Measurements from ENCODE around the gene CDH13.

CDH13 gene

DNA sequence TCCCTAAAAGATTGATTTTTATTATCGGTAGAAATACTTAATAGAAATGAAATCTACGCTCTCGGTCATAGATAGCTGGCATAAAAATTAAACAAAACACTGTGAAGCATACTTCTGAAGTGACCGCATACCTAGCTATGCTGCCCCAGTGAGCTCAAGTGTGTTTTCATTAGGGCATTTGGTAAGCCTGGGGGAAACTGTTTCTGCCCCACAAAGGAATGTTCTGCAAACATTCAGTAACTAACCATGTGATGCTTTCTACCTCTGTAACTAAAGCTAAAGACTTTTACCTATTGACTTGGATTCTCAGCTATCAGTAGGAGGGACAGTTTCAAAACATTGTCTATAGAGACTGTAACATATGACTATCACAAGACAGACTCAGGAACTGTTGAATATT, 1087.5 kb downstream of the CDH13 start:
- DNase-seq, result no peak

DNA sequence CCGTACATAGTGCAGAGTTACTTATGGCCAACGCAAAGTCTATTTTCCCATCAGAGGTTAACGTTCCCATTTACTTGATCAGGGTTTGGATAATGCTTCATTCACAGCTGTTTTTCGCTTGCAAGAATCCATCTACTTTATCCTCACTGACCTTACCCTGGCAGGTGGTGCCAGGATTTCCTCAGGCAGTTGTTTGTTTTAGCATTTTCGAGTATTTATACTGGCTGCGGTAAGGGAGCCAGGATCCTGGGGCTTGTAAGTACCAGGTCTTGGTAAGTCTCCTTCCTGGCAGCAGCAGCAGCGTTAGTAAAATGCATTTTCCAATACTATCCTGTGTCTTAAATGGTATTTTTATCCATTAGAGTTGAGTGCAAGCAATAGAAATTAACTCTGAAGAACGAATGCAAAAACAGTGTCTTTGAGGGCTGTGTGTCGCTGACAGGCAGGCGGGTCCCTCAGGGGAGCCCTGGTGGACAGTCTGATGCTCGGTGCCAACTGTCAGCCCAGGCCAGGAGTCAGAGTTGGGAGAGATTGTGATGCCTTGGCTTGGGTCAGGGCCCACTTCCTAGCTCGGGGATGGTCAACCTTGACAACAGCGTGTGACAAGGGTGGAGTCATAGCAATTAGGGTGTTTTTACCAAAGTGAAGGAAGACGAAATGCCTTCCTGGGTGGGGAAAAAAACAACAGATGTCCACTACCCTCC, 1088.6 kb downstream of the CDH13 start:
- DNase-seq, result no peak

DNA sequence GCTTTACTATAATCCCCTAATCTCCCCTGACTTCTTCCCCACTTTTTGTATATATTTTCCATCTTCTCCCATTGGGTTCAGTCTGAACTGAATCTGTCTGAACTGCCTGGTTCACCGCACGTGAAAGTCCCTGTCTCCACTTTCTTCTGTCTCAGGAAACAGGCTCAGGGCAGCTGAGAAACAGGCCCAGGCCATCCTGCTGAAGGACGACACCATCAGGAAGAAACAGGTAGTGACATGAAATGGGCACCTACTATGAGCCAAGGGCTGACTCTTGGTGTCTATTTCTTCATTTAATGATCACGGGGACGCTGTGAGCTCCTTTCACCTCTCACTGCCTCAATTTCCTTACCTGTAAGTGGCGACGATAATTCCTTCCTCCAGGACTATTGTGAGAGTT, 1090.5 kb downstream of the CDH13 start:
- no peak for DNase-seq

DNA sequence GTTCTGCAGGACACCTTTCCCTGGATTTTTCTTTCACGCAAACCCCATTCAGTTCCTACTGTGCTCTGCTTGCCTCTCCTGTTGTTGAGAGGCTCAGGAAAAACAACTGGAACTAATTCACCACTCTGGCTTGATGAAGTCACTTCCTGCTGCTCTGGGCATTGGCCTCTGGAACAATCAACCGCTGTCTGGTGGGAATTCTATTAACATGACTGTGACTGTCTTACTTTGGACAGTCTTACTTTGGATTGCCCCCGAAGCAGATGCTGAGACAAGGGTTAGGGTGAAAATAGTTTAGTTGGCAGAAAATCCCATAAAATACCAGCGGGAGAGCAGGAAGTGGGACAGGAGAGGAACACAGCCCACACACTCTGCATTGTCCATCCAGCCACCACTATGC, 1091.0 kb downstream of the CDH13 start:
- no peak for DNase-seq

DNA sequence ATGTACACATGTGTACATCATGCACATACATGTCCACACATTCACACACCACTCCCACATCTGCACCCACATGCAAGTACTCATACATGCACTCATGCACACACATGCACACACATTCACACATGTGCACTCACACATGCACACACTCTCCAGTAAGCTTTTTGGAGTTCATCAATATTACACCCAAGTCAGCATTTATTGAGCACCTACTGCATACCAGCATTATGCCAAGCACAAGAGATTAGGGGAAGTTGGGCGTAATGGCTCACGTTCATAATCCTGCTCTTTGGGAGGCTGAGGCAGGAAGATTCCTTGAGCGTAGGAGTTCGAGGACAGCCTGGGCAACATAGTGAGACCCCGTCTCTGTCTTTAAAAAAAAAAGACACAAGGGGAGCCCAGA, 1093.4 kb downstream of the CDH13 start:
- DNase-seq, result no peak

DNA sequence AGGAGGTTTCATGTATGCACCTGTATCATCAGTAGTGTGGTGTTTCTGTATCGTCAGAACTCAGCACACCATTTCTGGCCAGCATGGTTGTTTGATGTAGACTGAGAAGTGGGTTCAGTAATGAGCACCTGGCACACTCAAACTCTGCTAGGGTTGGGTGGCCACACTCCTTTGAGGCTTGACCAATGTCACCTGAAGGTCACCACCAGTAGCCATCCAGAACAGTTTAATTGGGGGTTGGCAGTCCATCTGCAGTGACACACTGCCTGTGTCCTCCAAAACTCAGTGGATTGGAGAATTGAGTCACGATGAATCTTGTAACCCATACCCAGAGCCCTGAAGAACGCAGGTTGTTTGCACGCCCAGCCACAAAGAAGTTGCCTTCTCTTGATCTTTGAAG, 1094.2 kb downstream of the CDH13 start:
- no peak for DNase-seq

DNA sequence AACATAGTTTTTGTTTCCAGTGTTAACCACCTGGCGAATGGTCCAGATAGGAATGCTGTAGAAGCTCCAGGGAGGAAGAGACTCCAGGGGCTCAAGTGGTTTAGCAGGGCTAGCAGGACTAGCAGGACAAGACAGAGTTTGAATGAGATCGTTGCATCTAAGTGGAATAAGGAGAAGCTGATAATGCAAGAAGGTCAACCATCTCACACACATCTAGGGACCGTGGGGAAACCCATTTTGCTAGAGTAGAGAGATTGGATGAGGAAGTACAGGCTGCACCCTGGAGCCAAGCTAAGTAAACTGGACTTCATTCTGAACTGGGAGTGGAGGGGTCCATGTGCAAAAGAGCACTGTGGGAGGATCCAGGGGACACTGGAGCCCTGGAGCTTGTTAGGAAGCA, 1094.9 kb downstream of the CDH13 start:
- no peak for DNase-seq

DNA sequence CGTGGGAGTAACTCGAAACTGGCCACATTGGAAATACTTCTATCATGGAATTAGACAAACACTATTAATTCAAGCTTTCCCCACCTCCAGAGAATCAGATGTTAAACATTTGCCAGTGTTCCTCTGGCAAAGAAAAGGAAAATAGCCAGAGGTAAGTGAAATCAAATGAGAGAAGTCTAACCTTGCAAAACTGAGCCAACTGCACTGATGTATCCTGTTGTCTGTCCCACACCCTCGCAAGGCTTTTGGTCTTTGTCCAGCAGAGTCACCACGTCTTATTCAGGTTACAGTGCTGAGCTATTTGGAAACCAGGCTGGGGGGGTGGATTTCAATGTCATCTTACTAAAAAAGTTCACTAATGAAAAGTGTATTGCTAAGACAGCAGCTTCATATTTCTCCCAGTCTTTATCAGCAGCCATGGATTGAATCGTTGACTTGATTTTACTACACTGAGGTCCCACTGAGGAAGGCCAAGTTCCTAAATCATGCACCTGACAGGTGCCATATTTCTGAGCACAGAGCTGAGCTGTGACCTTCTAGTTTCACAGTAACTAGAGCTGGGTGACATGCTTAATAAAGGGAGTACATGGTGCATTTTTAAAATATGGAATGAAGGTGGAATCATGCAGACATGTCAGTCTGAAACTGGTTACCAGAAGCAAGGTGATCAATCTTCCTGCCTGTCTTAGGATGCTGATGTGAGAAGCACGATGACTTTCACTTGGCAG, 1095.9 kb downstream of the CDH13 start:
- DNase-seq, result no peak

DNA sequence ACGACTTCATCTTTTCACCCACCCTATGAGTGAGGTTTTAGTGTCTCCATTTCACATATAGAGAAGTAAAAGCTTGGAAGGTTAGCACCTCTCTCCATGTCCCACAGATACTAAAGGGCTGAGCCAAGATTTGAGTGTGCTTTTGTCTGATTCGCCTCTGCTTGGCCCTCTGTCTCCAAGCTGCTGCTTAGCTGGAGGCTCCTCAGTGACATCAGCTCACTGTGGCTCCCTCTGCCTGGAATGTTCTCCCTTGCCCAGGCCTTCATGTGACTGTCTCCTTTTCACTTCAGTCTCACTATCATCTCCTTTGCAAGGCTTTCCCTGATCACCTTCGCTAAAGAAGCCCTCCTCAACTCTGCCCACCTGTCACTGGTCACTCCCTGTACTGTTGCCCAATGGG, 1096.5 kb downstream of the CDH13 start:
- no peak for DNase-seq

DNA sequence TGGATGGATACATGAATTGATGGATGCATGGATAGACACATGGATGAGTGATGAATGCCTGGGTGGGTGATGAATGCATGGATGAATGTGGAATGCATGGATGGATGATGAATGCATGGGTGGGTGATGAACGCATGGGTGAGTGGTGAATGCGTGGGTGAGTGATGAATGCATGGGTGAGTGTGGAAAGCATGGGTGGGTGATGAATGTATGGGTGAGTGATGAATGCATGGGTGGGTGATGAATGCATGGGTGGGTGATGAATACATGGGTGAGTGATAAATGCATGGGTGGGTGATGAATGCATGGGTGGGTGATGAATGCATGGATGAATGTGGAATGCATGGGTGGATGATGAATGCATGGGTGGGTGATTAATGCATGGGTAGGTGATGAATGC, 1097.1 kb downstream of the CDH13 start:
- DNase-seq, result no peak

GRCh38 chr16:83724585-83724984, 1097.8 kb downstream of the CDH13 start:
- no peak for DNase-seq

DNA sequence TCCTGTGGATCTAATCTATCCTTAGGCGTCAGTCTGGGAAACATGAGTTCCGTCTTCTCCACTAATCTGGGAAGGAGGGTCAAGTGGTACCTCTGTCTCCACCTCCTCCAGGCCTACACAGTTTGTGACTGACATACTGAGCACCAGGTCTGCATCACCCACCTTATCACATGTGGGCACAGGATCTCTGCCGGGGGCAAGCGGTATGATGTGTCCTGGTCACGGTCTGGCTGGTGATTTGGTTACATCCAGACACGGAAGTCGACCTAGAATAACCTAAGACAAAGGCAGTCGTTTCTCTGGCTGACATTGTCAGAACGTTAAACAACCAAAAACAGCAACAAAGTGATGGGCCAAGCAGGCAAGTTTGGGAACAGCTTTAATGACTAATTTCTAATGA, 1098.5 kb downstream of the CDH13 start:
- no peak for DNase-seq

- DNase-seq, result no peak
Observed at GRCh38 chr16:83727018-83727417, 1100.2 kb downstream of the CDH13 start.

- DNase-seq, result no peak
Observed at GRCh38 chr16:83727751-83728352, 1101.1 kb downstream of the CDH13 start.

DNA sequence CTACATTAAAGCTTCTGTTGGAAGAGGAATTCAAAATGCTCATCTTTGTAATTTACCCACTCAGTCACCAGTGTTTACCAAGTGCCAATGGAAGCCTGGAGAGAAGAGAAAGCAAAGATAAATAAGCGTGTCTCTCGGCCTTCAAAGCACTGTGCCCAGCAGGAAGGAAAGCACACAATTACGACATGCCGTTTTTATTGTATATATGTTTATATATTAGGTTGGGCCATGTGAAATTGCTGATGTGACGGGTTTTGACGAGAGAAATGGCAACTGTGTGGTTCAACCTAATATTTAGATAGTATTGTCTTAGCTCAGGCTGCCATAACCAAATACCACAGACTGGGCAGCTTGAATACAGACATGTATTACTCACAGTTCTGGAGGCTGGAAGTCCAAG, 1101.7 kb downstream of the CDH13 start:
- no peak for DNase-seq

DNA sequence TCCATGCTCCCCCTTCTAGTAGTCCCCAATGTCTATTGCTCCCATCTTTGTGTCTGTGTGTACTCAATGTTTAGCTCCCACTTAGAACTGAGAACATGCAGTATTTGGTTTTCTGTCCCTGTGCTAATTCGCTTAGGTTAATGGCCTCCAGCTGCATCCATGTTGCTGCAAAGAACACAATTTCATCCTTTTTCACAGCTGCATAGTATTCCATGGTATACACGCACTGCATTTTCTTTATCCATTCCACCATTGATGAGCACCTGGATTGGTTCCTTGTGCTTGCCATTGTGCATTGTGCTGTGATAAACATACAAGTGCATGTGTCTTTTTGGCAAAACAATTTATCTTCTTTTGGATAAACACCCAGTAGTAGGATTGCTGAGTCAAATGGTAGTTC, 1104.0 kb downstream of the CDH13 start:
- no peak for DNase-seq

- no peak for DNase-seq
Observed at GRCh38 chr16:83732536-83732935, 1105.8 kb downstream of the CDH13 start.

DNA sequence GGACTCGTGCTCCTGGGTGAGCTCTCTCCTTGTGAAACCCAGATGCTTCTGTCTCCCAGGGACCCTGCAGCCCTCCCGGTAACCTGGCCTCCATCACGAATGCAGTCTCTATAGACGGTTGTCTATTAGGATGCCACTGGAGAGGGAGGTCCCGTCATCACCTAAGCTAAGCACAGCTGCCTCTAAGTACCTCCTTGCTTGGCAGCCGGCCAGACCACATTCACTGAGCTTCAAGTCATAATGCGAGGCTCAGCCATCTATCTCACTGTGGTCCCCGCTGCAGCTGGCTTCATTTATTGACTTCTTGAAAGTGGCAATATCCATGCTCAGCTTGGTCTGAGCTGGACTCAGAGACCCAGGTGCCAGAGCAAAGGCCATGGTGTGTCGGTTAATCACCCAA, 1106.5 kb downstream of the CDH13 start:
- no peak for DNase-seq

GRCh38 chr16:83734136-83734535, 1107.4 kb downstream of the CDH13 start:
- no peak for DNase-seq

- DNase-seq, result no peak
Observed at GRCh38 chr16:83737729-83738354, 1111.1 kb downstream of the CDH13 start.

DNA sequence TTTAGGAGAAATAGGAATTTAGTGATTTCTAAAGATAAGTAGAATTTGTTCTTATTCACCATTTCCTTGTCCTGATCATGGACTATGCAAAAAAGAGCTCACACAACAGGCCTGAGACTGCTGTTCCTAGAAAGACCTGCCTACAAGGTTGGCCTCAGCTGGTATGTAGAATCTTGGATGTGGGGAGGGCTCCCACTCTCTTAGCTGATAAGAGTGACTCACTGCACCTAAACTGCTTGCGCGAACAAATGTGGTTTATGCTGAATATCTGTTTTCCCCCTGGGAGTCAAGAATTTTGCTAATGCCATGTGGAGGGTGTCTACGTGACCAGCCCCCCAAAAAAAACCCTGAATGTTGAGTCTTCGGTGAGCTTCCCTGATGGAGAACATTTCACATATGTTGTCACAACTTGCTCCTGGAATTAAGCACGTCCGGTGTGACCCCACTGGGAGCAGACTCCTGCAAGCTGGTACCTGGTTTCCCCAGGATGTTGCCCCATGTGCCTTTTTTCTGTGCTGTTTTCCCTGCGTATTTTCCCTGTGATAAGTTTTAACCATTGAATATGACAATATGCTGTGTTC, 1112.2 kb downstream of the CDH13 start:
- DNase-seq, result no peak

- no peak for DNase-seq
Observed at GRCh38 chr16:83742124-83742899, 1115.5 kb downstream of the CDH13 start.

DNA sequence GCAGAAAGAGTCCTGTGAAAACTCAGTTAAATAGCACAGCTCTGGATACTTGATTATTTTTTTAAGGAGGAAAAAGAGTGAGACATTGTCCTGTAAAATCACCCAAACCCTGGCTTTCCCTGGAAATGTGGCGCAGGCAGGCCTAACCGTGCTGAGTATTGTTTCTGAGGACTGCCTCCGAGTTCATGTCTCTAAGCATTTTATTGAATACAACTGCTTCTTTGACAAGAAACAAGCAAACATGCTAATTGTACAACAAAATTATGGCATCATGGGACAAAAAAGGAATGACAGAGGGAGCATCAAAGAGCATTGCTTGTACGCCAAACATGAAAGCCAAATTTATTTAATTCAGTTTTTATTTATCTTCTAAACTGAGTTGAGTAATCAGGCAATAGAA, 1116.5 kb downstream of the CDH13 start:
- DNase-seq, result no peak

Data from activated effector memory CD4-positive, alpha-beta T cell treated with Interleukin-2 at 50 U/mL for 16 hours (primary cell).